HG02943 (cell line): Measurements from ENCODE around the gene APRT.

Source experiments
- ATAC-seq: cut with Tn5 transposase; IDR thresholded peaks from one replicate; pipeline ENCODE4 v1.9.1; 2021; ENCODE audit warnings: mild to moderate bottlenecking, low read depth, moderate library complexity; ENCODE audit not compliant: unreplicated experiment

Gene APRT

DNA sequence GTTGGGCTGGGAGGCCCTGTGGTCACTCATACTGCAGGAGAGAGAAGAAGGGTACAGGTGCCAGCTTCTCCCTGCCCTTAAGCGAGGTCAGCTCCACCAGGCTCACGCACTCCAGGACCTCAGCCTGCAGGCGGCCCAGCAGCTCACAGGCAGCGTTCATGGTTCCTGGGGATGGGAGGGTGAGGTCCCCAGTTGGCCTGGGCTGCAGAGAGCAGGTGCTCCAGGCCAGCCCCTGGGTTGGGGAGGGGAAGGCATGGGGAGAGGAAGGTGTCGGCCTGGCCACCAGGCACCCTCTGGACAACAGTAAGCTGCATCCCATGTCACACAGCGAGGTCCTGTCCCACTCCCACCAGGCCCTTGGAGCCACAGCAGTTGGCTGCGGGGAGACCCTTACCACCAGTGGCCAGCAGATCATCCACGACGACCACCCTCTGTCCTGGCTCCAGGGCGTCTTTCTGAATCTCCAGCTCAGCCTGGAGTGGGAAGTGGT, 2.0 kb downstream of the APRT start:
- ATAC-seq = no peak

DNA sequence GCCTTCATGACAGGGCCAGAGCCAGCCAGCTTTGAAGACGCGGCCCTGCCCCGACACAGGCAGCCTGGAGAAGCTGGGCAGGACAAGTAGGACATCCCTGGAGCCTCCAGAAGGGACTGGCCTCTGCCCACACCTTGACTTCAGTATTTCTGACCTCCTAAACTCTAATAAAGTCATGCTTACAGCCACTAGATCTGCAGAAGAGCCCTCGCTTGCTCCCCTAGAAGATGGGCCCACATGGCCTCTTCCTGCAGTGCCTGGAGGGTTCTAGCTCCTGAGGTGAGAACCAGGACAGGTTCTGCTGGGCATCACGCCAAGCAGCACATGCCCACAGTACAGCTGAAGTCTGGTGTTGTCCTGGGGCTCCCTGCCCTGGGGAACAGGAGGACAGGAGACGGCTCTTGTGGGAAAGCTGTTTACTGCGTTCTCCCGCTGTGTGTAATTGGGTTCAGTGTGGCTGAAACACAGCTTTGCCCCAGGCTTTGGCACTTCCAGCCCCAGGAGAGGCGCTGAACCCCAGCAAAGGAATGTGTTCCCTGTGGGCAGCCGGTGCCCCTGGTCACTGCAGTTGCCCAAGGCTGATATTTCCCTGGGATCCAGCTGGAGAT, 2.6 kb downstream of the APRT start:
- ATAC-seq = no peak

DNA sequence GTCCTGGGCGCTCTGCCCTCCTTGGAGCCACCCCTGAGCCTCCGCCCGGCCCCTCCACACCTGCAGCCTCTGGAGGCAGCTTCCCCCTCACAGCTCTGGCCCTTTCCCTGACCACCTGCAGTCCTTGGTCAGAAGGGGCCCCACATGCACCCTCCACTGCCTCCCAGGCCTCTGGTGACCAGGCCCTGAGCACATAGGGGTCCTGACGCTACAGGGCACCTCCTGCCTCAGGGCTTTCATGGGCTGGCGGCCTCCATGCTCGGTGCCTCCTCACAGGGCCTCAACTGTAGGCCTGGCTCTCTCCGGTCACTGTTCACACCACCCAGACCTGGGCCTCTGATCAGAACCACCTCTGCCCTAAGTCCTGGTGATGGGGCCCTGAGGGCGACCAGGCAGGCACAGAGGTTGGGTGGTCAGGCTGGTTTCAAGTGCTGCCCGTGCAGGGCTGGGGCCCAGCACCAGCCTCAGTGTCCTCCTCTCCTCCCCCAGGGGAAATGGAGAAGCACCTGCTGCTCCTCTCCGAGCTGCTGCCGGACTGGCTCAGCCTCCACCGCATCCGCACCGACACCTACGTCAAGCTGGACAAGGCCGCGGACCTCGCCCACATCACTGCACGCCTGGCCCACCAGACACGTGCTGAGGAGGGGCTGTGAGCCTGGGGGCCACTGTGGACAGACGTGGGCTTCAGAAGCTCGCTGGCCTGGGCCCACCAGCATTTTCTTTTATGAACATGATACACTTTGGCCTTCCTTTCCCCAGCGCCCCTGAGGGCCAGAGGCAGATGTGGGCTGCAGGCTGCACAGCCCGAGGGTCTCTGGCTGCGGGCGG, 3.9 kb downstream of the APRT start:
- no peak for ATAC-seq

DNA sequence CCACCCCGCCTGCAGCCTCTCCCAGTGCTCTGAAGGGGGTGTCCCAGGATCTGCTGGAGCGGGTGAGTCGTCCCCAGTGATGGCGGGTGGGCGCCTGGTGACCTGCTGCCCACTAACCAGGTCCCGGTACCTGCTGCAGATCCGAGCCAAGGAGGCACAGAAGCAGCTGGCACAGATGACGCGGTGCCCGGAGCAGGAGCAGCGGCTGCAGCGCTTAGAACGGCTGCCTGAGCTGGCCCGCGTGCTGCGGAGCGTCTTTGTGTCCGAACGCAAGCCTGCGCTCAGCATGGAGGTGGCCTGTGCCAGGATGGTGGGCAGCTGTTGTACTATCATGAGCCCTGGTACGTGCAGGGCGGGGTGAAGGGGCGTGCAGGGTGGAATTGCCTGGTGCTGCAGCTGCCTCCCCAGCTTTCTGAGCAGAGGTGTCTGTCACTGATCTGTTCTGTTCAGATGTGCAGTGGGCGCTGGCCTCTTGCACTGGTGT, 4.5 kb downstream of the APRT start:
- ATAC-seq = no peak

DNA sequence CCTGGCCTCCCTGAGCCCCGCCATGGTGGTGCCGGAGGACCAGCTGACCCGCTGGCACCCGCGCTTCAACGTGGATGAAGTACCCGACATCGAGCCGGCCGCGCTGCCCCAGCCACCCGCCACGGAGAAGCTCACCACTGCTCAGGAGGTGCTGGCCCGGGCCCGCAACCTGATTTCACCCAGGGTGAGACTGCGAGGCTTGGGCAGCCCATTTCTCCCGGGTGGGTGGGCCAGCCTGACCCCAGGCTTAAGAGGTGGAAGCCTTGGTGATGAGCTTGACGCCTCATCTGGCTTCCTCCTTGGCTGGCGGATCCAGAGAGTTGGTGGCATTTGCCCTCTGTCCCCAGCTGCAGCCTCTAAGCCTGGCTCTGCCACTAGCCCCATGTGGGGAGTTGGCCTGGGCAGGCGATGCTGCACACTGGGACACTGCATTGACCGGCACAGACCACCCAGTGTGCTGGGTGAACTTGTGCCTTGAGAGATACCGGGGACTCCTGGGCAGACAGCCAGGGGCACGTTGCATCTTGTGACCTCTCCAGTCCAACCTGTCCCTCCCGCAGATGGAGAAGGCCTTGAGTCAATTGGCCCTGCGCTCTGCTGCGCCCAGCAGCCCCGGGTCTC, 5.1 kb downstream of the APRT start:
- no peak for ATAC-seq

DNA sequence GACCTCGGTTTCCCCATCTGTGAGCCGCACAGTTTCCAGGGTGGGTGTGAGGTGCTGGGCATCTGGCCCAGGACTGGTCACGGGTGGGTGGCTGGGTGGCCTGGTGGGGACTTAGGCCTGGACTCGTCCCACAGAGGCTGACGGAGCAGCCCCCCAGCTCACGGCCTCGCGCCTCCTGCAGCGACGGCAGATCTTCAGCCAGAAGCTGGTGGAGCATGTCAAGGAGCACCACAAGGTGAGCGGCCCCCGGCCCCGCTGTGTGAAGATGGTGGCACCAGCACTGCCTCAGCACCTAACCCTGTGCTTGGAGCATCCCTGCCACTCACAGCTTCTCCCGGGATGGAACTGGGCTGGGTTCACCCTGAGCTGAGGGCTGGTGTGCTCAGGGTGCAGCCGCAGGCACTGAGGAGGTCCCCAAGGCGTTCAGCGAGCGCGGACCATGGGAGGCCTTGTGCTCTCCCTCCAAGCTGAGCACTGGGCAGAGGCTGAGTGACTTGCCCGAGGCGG, 5.8 kb downstream of the APRT start:
- ATAC-seq = no peak

DNA sequence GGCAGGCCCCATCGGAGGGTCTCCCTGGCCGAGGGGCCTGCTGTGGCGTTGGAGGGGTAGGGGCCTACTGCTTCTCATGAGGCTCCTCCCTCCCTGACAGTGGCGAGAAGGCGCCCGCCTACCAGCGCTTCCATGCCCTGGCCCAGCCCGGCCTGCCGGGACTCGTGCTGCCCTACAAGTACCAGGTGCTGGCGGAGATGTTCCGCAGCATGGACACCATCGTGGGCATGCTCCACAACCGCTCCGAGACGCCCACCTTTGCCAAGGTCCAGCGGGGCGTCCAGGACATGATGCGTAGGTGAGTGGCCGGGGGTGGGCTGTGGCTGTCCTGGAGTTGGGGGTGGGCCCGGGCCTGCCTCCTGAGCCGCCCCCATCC, 6.4 kb downstream of the APRT start:
- ATAC-seq = no peak

DNA sequence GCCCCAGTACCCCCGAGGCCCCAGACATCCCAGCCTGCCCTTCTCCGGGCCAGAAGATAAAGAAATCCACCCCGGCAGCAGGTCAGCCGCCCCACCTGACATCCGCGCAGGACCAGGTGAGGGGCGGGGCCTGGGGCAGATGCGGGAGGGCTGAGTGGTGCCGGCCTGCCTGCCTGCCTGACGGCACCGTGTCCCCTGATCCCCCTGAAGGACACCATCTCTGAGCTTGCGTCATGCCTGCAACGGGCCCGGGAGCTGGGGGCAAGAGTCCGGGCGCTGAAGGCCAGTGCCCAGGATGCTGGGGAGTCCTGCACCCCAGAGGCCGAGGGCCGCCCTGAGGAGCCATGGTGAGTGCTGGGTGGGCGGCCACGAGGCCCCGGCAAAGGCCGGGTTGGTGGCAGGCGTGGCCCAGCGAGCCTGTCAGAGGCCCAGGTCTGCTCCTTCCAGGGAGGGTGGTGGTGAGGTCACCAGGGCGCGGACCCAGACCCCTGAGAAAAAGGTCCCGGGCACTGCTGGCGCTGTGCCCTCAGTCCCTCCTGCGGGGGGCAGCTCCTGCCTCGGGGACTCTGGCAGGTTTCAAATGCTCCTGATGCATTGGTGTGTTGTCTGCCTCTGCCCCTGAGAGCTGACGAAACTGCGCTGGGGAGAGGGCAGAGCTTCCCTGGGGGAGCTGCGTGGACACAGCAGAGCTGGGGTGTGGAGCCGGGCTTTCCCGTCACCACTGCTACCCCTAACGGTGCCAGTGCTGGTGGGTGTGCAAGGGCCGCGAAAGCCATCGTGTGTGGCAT, 7.0 kb downstream of the APRT start:
- ATAC-seq = no peak

DNA sequence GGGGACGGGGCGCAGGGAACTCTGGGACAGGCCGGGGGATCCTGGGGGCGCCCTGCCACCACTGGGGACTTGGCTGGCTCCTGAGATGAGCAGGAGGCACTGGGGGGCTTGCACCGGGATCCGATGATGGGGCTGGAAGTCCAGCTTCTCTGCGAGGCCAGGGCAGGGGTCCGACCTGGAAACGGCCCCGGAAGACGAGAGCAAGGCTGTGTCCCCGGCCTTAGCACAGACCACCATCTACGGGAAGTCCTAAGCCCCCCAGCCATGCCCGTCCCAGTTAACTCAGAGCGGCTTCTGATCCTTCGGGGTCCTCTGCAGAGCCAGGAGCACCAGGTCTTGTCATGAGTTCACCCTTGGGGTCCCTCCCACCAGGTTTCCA, 7.6 kb downstream of the APRT start:
- ATAC-seq = no peak

DNA sequence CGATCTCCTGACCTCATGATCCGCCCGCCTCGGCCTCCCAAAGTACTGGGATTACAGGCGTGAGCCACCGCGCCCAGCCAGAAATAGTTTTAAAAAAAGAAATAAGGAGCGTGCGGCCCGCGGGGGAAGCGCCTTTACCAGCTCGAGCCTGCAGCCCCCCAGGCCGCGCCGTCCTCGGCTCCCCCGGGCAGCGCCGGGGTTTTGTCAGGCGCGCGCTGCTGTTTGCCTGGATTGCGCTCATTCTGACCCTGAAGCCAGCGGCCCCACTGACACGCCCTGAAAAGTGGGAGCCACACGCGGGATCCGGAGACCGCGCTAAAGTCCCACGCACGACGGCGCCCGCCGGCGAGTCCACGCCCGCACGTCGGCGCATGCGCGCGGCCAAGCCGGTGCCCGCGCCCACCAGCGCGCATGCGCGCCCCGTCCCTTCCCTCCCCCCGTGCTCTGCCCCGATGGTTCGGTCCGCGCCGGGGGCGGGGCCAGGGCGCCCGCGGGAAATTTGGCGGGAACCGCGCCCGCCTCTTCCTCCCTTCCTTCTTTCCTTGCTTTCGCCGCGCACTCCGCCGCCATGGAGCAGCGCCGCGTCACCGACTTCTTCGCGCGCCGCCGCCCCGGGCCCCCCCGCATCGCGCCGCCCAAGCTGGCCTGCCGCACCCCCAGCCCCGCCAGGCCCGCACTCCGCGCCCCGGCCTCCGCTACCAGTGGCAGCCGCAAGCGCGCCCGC, 8.3 kb downstream of the APRT start, which contains the start of gene CDT1:
Gene CDT1 (plus strand): TSS at position 526 of the 724 bp plus-strand sequence. CDS start 43 bp downstream, at position 569.
- peak; percentile 42 for ATAC-seq

DNA sequence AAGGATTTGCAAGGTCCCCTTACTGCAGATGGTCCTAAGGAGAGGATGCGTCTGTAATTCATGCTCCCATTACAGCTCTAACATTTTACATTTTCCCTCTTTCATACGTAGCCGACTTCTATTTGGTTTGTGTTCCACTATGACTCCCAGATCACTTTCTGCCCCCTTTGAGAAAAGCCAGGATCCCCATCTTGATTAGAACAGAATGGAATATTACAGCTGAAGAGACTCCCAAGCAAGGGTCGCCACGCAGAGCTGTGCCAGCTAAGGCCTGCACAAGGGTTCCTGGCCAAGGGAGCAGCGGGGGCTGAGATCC, 11.5 kb downstream of the APRT start:
- ATAC-seq = no peak

DNA sequence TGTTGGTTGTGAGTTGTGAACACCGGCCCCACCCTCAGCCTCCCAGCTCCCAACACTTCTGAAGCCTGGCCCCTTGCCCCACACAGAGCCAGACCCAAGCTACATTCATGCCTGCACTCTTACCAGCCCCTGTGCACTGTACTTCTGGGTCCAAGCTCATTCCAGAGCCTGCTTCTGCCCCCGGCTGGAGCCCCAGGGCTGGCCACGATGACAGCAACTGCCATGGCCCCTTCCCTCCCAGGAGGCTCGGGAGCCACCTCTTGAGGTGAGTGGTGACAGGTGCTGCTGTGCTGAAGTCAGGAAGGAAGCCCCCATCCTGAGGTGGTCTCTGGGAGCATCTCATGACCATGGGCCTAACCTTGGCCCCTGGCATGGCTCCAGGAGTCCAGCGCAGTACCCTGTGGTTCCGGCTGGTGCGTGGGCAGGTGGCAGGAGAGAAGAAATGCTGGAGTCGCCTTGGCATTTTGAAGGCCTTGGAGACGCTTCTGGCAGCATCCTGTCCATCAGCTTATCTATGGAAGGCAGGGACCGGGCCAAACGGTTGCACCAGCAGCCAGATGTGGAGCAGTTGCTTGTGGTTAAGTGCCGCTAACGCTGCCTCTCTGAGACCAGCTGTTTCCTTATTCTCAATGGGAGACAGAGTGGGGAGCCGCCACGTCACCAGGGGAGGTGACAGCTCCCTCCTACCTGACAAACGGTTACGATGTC, 12.0 kb downstream of the APRT start:
- no peak for ATAC-seq

DNA sequence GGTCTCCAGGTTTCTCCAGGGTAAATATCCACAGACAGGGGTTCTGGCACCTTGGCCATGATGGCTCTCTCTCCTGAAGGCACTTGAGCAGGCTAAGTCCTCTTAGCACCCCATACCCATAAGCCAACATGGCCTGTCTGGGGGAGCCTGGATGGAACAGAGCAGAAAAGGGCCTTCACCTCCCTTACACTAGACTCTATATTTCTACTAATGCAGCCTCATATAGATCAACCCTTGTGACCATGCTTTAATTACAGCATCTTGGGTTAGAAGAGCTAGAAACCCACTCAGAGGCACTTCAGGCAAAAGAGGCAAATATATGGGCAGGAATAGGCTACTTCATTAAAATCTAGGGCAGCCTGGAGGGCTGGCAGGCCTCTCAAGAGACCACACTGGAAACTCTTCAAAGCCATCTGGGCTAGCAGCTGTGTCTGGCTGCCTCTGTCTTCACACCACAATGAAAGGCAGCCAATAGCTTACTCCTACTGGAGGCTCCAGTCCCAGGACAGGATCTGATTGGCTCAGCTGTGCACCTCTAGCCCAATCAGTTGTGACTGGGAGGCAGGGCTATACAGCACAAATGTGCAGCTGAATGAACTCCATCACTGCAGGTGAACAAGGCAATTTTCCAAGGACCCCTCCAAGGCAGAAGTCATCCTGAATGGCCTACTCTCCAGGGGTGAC, 12.8 kb downstream of the APRT start:
- ATAC-seq = no peak

DNA sequence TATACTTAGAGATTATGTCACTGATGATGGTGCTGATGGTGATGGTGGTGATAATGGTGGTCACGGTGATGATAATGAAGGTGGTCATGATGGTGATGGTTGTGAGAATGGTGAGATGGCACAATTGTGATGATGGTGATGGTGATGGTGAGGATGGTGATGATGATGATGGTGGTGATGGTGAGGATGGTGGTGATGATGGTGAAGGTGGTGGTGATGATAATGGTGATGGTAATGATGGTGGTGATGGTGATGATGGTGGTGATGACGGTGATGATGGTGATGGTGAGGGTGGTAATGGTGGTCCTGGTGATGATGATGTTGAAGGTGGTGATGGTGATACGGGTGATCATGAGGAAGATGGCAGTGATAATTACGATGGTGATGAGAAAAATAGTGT, 13.7 kb downstream of the APRT start:
- ATAC-seq = no peak

DNA sequence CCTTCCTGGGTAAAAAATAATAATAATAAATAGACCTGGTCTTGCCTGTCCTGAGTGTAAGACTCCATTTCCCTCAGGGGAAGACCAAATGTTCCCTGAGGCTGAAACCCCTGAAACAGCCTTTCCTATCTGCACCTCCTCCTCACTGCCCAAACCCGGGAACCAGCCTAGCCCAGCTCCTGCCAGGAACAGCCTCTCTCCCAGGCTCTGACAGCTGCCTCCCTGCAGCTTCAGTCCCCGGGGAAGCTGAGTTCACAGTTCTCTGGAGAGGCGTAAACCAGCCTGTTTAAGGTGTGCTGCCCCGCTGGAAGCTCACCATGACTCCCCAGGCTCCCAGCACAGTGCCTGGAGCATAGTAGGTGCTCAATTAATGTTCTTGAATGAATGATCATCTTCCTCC, 15.4 kb downstream of the APRT start:
- ATAC-seq = no peak

DNA sequence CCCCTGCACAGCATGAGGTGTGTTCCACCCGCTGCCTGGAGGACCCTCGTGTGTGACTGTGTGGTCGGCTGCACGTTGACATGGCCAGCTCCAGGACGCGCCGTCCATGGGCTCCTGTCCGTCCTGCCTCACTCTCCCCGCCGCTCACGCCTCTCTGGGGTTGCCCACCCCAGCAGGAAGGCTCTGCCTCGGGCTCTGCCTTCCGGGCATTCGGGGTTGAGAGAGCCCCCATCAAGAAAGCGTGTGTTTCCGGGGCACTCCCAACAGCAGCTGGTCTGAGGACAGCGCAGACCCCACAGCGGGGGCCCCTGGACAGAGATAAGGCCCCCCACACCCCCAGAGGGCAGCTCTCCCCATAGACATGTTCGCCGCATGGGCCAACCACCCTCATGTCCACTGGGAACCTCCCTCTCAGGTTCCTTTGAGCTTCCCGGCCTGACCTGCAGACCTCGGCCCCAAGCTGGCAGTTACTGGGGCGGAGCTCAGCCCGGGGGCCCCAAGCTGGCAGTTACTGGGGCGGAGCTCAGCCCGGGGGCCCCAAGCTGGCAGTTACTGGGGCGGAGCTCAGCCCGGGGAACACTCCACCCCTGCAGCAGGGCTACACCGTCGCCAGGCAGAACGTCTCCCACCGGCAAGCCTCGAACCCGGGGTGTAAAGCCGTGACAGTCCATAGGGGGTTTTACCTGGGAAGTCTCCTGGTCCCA, 18.3 kb downstream of the APRT start:
- ATAC-seq = no peak

DNA sequence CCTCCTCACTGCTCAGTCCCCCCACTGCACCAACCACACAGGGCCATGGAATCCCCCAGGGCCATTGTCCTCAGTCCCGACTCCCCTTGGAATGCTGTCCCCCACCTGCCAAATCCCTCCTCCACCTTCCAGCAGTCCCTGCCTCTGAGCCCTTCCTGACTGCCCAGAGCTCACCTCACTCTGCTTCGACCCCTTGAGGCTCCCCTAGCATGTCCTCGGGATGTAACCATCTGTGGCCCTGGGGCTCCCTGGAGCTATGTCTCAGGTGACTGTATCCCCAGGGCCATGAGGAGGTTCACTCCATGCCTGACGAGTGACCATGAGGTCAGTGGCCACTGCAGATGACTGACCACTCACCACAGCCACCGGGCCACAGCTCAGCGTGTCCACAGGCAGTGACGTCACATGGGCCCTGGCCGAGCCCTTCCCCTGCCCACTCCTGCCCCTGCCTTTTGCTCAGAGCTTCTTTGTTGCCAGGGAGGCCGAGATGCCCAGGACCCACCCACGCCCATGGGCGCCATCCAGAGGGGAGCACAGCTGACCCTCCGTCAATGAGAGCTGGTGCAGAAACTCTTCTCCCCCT, 19.0 kb downstream of the APRT start:
- ATAC-seq = no peak

DNA sequence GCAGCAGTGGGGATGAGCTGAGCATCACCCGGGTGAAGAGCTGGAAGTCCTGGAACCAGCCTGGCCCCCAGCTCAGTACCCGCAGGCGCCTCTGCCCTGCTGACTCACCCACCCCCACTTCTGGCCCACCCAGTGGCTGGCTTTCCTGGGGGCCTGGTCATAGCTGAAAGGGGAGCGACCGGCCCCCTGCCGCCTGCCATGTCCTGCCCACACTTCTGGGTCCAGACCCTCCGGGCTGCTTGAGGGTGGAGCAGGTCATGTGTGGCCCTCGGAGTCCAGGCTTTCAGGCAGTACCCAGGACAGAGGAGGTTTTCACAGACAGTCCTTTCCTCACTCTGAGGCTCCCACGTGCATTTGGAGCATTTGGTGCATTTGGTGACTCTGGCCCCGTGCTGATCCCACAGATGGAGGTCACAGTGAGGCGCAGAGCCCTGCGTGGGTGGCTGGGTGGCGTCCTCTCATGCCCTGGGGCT, 19.6 kb downstream of the APRT start:
- no peak for ATAC-seq
